ENCODE results near the gene THBD. TPM values are rescaled to one million over a fixed set of nuclear protein-coding genes. Genes with fewer than 3 reads are reported as not detected.

THBD gene
- total RNA-seq, 4 donors from 2014 or later, result 144 to 213 (median 178) TPM

DNA sequence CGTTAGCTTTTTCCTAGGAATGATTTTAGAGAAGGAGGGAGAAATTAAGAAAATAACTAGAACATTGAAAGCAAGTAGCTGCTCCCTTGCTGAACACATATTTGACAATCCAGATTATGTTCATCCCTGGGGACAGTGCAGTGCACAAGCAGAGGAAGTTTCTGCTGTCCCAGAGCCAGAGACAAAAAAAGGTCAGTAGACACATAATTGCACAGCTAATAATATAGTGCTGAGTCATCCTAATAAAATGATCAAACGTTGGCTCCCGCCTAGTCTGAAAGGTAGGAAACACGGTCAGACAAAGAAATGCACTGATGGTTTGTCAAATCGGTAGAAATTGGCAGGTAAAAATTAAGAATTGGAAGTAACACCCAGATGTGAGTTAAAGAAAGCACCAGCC is 36.0 kb downstream of the THBD start:
- intact Hi-C loops (cut with DNase I; ENCODE audit: low total_unique reads), result no loop called here
- TF ChIP-seq POLR2A (IDR thresholded peaks at IDR 0.05), result no peak
- TF ChIP-seq, protein P1, sequence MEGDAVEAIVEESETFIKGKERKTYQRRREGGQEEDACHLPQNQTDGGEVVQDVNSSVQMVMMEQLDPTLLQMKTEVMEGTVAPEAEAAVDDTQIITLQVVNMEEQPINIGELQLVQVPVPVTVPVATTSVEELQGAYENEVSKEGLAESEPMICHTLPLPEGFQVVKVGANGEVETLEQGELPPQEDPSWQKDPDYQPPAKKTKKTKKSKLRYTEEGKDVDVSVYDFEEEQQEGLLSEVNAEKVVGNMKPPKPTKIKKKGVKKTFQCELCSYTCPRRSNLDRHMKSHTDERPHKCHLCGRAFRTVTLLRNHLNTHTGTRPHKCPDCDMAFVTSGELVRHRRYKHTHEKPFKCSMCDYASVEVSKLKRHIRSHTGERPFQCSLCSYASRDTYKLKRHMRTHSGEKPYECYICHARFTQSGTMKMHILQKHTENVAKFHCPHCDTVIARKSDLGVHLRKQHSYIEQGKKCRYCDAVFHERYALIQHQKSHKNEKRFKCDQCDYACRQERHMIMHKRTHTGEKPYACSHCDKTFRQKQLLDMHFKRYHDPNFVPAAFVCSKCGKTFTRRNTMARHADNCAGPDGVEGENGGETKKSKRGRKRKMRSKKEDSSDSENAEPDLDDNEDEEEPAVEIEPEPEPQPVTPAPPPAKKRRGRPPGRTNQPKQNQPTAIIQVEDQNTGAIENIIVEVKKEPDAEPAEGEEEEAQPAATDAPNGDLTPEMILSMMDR (IDR thresholded peaks at IDR 0.05), result no peak
- WGBS, 2 donors, result 27 to 36% methylated on average over 5 of the region's 5 CpGs
- DNase-seq (ENCODE audit: low spot score in 2 of 2), result no peak
- no peak overlapping the region for H3K4me3 ChIP-seq (ENCODE audit: low read depth, poor library complexity, severe bottlenecking)

DNA sequence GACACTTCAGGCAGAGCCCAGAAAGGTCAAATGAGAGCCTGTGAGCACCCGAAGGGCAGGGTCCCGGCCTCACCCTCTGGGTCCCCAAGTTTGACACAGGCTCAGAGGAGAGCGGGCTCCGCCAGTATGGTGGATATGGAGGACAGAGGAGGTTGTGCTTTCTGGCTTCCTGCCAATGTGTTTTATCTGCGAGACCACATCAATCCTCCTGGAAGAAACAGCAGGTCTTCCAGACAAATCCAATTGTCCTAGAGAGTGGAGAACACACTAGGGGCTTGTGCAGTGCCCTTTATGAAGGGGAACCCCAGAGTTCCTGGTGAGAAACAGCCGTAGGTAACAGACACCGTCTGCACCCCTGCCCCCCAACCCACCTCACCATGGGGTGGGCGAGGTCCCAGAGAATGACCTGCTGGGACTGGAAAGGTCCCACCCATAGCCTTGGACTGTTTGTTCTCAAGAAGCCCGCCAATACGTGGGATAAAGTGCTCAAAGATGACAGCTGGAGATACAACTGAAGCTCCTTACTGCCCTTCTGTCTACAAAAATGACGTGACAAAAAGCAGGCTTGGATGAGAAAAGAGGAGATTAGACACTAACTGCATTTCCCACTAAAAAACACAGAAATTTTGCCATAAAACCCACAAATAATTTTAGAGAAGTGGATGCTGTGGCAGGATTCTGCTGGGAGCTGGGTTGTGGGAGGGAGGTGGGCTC is 38.3 kb downstream of the THBD start:
- TF ChIP-seq, protein P1 (IDR thresholded peaks at IDR 0.05), result no peak
- TF ChIP-seq POLR2A (IDR thresholded peaks at IDR 0.05), result no peak
- H3K4me3 ChIP-seq (ENCODE audit: low read depth, poor library complexity, severe bottlenecking), result no peak overlapping the region
- intact Hi-C loops (cut with DNase I; ENCODE audit: low total_unique reads), result no loop called here
- no peak for DNase-seq (ENCODE audit: low spot score in 2 of 2)
- 87 to 90% methylated on average over 11 of the region's 11 CpGs for WGBS, 2 donors

DNA sequence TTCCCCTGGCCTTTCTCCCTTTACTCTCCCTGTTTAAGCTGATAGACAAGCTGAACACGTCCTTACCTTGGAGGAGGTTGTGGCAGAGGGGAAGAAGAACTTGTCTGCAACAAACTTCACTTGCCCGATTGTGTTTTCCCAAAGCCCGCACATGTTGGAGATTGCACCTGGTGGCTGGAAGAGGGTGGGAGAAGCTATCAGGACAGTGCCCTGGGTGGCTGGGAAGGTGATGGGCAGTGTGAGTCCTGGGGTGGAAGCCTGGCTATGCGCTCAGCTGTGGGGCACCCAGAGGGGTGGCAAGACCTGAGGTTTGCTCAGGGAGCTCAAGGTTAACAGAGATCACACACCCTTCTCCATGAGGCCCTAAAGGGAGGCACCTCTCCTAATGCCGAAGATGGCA is 39.4 kb downstream of the THBD start:
- no peak for DNase-seq (ENCODE audit: low spot score in 2 of 2)

DNA sequence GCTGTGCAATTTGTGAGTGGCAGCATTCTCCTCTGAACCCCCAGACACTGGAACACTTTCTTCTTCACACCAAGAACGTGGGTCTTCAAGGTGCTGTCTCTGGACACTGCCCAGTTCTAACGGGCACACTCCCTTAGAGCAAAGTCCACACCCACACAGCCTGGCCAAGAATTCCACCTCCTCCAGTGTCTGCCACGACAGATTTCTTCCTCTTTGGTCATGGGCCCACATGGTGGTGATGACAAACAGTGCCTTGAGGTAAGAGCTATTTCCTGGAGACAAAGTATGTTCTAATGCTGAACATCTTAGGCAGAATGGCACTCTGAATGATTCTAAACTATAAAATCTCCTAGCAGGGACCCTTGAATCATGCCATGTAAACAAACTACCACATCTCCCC is 39.8 kb downstream of the THBD start:
- TF ChIP-seq, protein P1 (IDR thresholded peaks at IDR 0.05), result no peak
- TF ChIP-seq POLR2A (IDR thresholded peaks at IDR 0.05), result no peak
- intact Hi-C loops (cut with DNase I; ENCODE audit: low total_unique reads), result no loop called here
- H3K4me3 ChIP-seq (ENCODE audit: low read depth, poor library complexity, severe bottlenecking), result no peak overlapping the region
- WGBS, 2 donors, result 16 to 25% methylated on average over 3 of the region's 3 CpGs
- no peak for DNase-seq (ENCODE audit: low spot score in 2 of 2)

More for the DNA sequence above, 39.4 kb downstream of the THBD start:
- no peak for TF ChIP-seq POLR2A (IDR thresholded peaks at IDR 0.05)
- TF ChIP-seq, protein P1 (IDR thresholded peaks at IDR 0.05), result no peak
- H3K4me3 ChIP-seq (ENCODE audit: low read depth, poor library complexity, severe bottlenecking), result no peak overlapping the region
- intact Hi-C loops (cut with DNase I; ENCODE audit: low total_unique reads), result no loop called here
- 69 to 80% methylated on average over 4 to 5 of the region's 5 CpGs for WGBS, 2 donors

DNA sequence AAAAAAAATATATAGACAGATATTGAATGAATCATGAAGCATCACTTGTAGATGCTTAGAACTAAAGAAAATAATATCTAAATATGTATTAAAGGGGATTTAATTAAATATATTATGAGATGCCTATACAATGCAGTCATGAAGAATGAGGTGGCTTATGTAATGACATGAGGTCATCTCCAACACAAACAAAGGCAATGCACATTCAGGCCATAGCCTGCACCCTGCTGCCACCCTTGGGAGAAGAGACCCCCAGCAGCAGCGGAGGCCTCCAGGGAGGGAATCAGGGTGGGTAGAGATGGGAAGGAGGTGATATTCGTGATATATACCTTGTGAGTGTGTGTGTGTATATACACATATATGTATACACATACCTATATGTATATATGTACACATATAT is 40.8 kb downstream of the THBD start:
- no peak overlapping the region for H3K4me3 ChIP-seq (ENCODE audit: low read depth, poor library complexity, severe bottlenecking)
- DNase-seq (ENCODE audit: low spot score in 2 of 2), result no peak
- intact Hi-C loops (cut with DNase I; ENCODE audit: low total_unique reads), result no loop called here
- TF ChIP-seq, protein P1 (IDR thresholded peaks at IDR 0.05), result no peak
- no peak for TF ChIP-seq POLR2A (IDR thresholded peaks at IDR 0.05)
- WGBS, 2 donors, result 89 to 97% methylated on average over 2 of the region's 2 CpGs
